ENCODE results near the gene AFF3.

AFF3 gene

GRCh38 chr2:99857867-99858444, 284.4 kb downstream of the AFF3 start:
- no peak for DNase-seq (ENCODE audit: low read depth)

- no peak for DNase-seq (ENCODE audit: low read depth)
Observed at GRCh38 chr2:99857372-99857771, 285.0 kb downstream of the AFF3 start.

- no peak for DNase-seq (ENCODE audit: low read depth)
Observed at GRCh38 chr2:99856119-99856518, 286.3 kb downstream of the AFF3 start.

- DNase-seq (ENCODE audit: low read depth) = no peak
Observed at GRCh38 chr2:99854236-99854852, 288.0 kb downstream of the AFF3 start.

- DNase-seq (ENCODE audit: low read depth) = no peak
Observed at GRCh38 chr2:99852956-99853355, 289.4 kb downstream of the AFF3 start.

- no peak for DNase-seq (ENCODE audit: low read depth)
Observed at GRCh38 chr2:99852376-99852934, 289.9 kb downstream of the AFF3 start.

GRCh38 chr2:99851811-99852210, 290.6 kb downstream of the AFF3 start:
- DNase-seq (ENCODE audit: low read depth) = no peak

GRCh38 chr2:99851089-99851488, 291.3 kb downstream of the AFF3 start:
- no peak for DNase-seq (ENCODE audit: low read depth)

- no peak for DNase-seq (ENCODE audit: low read depth)
Observed at GRCh38 chr2:99850084-99850710, 292.2 kb downstream of the AFF3 start.

GRCh38 chr2:99846462-99847107, 295.8 kb downstream of the AFF3 start:
- DNase-seq (ENCODE audit: low read depth) = no peak

- no peak for DNase-seq (ENCODE audit: low read depth)
Observed at GRCh38 chr2:99845296-99845695, 297.1 kb downstream of the AFF3 start.

GRCh38 chr2:99842451-99842850, 299.9 kb downstream of the AFF3 start:
- no peak for DNase-seq (ENCODE audit: low read depth)

GRCh38 chr2:99841749-99842148, 300.6 kb downstream of the AFF3 start:
- DNase-seq (ENCODE audit: low read depth) = no peak

- no peak for DNase-seq (ENCODE audit: low read depth)
Observed at GRCh38 chr2:99840831-99841230, 301.6 kb downstream of the AFF3 start.

- no peak for DNase-seq (ENCODE audit: low read depth)
Observed at GRCh38 chr2:99836690-99837605, 305.4 kb downstream of the AFF3 start.

- DNase-seq (ENCODE audit: low read depth) = no peak
Observed at GRCh38 chr2:99834426-99834825, 308.0 kb downstream of the AFF3 start.

GRCh38 chr2:99833586-99834201, 308.7 kb downstream of the AFF3 start:
- no peak for DNase-seq (ENCODE audit: low read depth)

GRCh38 chr2:99832926-99833325, 309.5 kb downstream of the AFF3 start:
- no peak for DNase-seq (ENCODE audit: low read depth)

- DNase-seq (ENCODE audit: low read depth) = no peak
Observed at GRCh38 chr2:99831772-99832171, 310.6 kb downstream of the AFF3 start.

- no peak for DNase-seq (ENCODE audit: low read depth)
Observed at GRCh38 chr2:99827296-99827999, 314.9 kb downstream of the AFF3 start.

- no peak for DNase-seq (ENCODE audit: low read depth)
Observed at GRCh38 chr2:99825630-99826029, 316.8 kb downstream of the AFF3 start.

All from stimulated activated CD8-positive, alpha-beta memory T cell treated with anti-CD3 and anti-CD28 coated beads, Interleukin-4, amount 100 ng/mL, for 24 hours (primary cell).